AG04450 (cell line): ENCODE measurements around the gene CHRDL1. TPM values are rescaled to one million over a fixed set of nuclear protein-coding genes. Genes with fewer than 3 reads are reported as not detected.

ENCODE experiments used
- CTCF ChIA-PET: fragments of 300-600, 350-600 bp; formaldehyde crosslinking; extraction: SDS; loops from one replicate; lab custom pipeline; 2022; ENCODE audit warnings: antibody characterized with exemption, inconsistent platforms; lab: Charles Lee
- POLR2A ChIA-PET: fragments of 350-600 bp; formaldehyde crosslinking; extraction: SDS; loops from one replicate; lab custom pipeline; 2021; ENCODE audit warnings: antibody characterized with exemption, inconsistent platforms; lab: Yijun Ruan, JAX
- DNase-seq: peaks from one replicate; pipeline ENCODE4 v3.0.0-alpha.2; 2011; ENCODE audit warnings: low read depth, low spot score
- H3K27ac ChIP-seq: one replicate; pipeline ENCODE4 v1.5.1; 2012; ENCODE audit warnings: low read depth, low read length, control low read depth
- H3K27me3 ChIP-seq: one replicate; pipeline ENCODE4 v1.6.0; 2012; ENCODE audit warnings: low read length; ENCODE audit not compliant: control insufficient read depth, insufficient read depth
- H3K4me3 ChIP-seq: 2 replicates; pipeline ENCODE4 v1.5.1; 2011; ENCODE audit warnings: mild to moderate bottlenecking, low read depth, low read length, control low read depth
- H3K9me3 ChIP-seq: 2 replicates; pipeline ENCODE4 v1.5.1; 2012; ENCODE audit warnings: low read length; ENCODE audit not compliant: control insufficient read depth, insufficient read depth
- CTCF ChIP-seq: IDR thresholded peaks from 2 replicates; pipeline ENCODE4 v1.5.1; 2011; ENCODE audit warnings: low read depth, low read length, control low read depth, inconsistent platforms
- polyA plus RNA-seq: library from polyadenylated mRNA; depleted of rRNA; stranded (reverse); fragments of >200 nt; gene quantifications from 2 replicates; pipeline ENCODE4 v1.2.3, GENCODE V29; 2011

The CHRDL1 gene
- polyA plus RNA-seq, 1 experiment, result 0.14 TPM

- TF ChIP-seq CTCF, result no peak
- CTCF ChIA-PET, result no interaction called here
- POLR2A ChIA-PET, result no interaction called here
- Histone ChIP-seq H3K9me3 (no peaks in the 10 kb centered on the region), H3K4me3 (no peak overlapping the region), H3K27me3 (no peaks in the 10 kb centered on the region), H3K27ac (no peak overlapping the region)
- no peak for DNase-seq
Observed at GRCh38 chrX:110803506-110803905, 7.9 kb upstream of the CHRDL1 start.

GRCh38 chrX:110796407-110796697, 735 bp upstream of the CHRDL1 start:
- no peak overlapping the region for H3K4me3 ChIP-seq
- ChIA-PET CTCF (interaction anchor here (0.8 kb wide), 1 partner anchor 51 kb away, joined by 3 read pairs; no protein-coding TSS in a partner anchor), POLR2A (no interaction called here)
- peaks cover 5% of the 10 kb centered on the region for H3K27me3 ChIP-seq
- H3K9me3 ChIP-seq, result no peaks in the 10 kb centered on the region
- no peak for TF ChIP-seq CTCF
- H3K27ac ChIP-seq, result no peak overlapping the region
- DNase-seq, result no peak

- Histone ChIP-seq H3K27ac (no peak overlapping the region), H3K9me3 (no peaks in the 10 kb centered on the region), H3K4me3 (no peak overlapping the region), H3K27me3 (peaks cover 5% of the 10 kb centered on the region)
- CTCF ChIA-PET, result no interaction called here
- no peak for DNase-seq
- no peak for TF ChIP-seq CTCF
- POLR2A ChIA-PET, result no interaction called here
Observed at GRCh38 chrX:110794601-110795000, 1.0 kb downstream of the CHRDL1 start.

- H3K27me3 ChIP-seq, result peaks cover 5% of the 10 kb centered on the region
- POLR2A ChIA-PET, result no interaction called here
- CTCF ChIA-PET, result no interaction called here
- no peak for DNase-seq
- no peak overlapping the region for H3K4me3 ChIP-seq
- no peaks in the 10 kb centered on the region for H3K9me3 ChIP-seq
- TF ChIP-seq CTCF, result no peak
- H3K27ac ChIP-seq, result no peak overlapping the region
Observed at GRCh38 chrX:110791071-110791470, 4.5 kb downstream of the CHRDL1 start.

- ChIA-PET POLR2A (no interaction called here), CTCF (no interaction called here)
- Histone ChIP-seq H3K27ac (no peak overlapping the region), H3K9me3 (no peaks in the 10 kb centered on the region), H3K27me3 (no peaks in the 10 kb centered on the region), H3K4me3 (no peak overlapping the region)
- no peak for DNase-seq
- no peak for TF ChIP-seq CTCF
Observed at GRCh38 chrX:110786486-110786885, 9.1 kb downstream of the CHRDL1 start.
